HFF-Myc (cell line): ENCODE measurements around the gene KLF11.

Experiments
- DNase-seq: peaks from one replicate; pipeline ENCODE4 v3.0.0-alpha.2; 2011; ENCODE audit warnings: low read depth; ENCODE audit errors: extremely low read depth
- H3K4me3 ChIP-seq: replicated peaks from 2 replicates; pipeline ENCODE4 v1.5.1; 2011; ENCODE audit warnings: low read depth, mild to moderate bottlenecking, control low read depth, low read length
- TF ChIP-seq, protein P1 (sequence below): IDR thresholded peaks from 2 replicates; pipeline ENCODE4 v1.5.1; 2012; ENCODE audit warnings: mild to moderate bottlenecking, low read depth, low read length, control low read depth; ENCODE audit errors: missing control alignments

The KLF11 gene

DNA sequence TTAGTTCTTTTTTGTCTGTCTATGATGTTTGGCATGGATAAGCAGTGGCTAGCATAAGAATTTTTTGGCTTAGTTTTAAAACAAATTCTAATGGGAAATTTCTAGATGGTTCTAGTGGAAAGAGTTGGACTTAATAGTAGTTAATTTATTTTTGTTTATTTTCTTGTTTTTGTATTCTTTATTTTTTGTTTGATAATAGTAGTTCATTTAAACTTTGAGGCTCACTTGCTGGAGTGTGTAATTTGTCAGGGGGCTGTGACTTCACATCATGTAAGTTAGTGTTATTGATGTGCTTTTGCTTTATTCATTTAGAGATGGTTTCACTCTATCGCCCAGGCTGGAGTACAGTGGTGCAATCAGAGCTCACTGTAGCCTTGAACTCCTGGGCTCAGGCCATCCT, 43.7 kb upstream of the KLF11 start:
- TF ChIP-seq, protein P1, sequence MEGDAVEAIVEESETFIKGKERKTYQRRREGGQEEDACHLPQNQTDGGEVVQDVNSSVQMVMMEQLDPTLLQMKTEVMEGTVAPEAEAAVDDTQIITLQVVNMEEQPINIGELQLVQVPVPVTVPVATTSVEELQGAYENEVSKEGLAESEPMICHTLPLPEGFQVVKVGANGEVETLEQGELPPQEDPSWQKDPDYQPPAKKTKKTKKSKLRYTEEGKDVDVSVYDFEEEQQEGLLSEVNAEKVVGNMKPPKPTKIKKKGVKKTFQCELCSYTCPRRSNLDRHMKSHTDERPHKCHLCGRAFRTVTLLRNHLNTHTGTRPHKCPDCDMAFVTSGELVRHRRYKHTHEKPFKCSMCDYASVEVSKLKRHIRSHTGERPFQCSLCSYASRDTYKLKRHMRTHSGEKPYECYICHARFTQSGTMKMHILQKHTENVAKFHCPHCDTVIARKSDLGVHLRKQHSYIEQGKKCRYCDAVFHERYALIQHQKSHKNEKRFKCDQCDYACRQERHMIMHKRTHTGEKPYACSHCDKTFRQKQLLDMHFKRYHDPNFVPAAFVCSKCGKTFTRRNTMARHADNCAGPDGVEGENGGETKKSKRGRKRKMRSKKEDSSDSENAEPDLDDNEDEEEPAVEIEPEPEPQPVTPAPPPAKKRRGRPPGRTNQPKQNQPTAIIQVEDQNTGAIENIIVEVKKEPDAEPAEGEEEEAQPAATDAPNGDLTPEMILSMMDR = no peak
- DNase-seq = no peak
- H3K4me3 ChIP-seq = no peak overlapping the region

DNA sequence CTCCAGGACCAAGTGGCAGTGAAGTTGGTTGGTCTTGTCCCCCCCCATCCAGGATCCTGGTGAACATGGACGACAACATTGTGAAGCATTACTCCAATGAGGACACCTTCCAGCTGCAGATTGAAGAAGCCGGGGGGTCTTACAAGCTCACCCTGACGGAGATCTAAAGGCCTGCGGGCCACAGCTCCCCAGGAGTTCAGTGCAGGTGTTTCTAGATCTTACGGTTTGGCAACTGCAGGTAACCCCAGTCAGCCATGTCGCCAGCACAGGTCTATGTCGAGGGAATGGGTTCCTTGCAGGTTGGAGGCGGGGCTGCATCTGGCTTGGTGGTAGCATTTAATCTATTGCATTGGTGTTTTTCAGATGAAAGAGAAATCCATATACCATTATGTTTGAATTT, 42.8 kb upstream of the KLF11 start:
- no peak overlapping the region for H3K4me3 ChIP-seq
- no peak for DNase-seq
- TF ChIP-seq, protein P1 = no peak

DNA sequence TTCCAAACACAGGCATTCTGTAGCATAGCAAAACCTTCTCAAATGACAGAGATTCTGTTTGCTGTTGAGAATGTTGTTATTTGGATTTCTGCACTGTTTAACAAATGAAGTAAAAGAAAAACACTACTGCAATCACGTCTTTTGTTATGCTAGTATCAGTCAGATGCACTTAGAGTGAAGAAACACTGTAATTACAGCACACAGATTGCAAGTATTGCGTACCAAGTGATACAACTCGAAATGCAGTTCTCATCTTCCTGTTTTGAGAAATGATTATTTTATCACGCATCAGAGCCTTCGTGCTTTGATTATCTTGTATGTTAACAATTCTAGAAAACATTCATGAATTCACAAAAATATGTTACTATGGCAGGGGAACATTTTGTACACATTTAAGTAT, 41.8 kb upstream of the KLF11 start:
- TF ChIP-seq, protein P1 = no peak
- H3K4me3 ChIP-seq = no peak overlapping the region
- DNase-seq = no peak

DNA sequence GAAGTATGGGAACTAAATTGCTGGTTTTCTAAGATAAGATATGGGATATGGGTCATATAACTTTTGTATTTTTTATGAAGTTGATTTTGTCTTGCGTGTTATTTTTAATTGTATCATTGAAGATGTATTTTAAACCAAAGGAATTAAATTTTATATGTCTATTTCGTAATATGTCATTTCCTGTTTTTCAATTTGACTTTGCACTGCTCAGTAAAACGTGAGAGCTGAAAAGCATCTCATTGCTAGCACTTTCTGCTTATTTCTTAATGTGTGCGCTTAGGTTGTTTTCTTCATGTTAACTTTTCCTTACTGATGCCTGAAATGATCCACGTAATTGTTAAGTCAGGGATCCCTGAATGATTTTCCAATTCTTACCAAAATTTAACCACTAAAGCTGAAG, 41.2 kb upstream of the KLF11 start:
- DNase-seq = no peak
- no peak overlapping the region for H3K4me3 ChIP-seq
- TF ChIP-seq, protein P1 = no peak

DNA sequence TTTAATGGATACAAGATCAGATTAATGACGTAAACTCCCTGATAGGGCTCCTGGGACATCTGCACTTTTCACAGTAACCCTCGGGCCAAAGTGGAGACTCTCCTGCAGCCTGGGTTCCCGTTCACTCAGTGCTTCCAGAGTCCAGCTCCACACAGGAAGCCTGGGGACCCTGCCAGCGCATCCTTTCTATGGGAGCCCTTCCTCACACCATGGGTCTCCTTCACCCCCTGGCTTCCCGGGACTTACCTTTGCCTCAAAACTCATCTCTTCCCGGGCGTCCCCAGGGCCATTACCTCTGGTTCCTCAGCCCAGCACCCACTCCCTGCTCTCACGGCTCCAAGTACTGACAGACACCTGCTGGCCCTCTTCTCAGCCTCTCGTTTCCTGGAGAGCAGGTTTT, 40.7 kb upstream of the KLF11 start:
- TF ChIP-seq, protein P1 = no peak
- no peak overlapping the region for H3K4me3 ChIP-seq
- DNase-seq = no peak

DNA sequence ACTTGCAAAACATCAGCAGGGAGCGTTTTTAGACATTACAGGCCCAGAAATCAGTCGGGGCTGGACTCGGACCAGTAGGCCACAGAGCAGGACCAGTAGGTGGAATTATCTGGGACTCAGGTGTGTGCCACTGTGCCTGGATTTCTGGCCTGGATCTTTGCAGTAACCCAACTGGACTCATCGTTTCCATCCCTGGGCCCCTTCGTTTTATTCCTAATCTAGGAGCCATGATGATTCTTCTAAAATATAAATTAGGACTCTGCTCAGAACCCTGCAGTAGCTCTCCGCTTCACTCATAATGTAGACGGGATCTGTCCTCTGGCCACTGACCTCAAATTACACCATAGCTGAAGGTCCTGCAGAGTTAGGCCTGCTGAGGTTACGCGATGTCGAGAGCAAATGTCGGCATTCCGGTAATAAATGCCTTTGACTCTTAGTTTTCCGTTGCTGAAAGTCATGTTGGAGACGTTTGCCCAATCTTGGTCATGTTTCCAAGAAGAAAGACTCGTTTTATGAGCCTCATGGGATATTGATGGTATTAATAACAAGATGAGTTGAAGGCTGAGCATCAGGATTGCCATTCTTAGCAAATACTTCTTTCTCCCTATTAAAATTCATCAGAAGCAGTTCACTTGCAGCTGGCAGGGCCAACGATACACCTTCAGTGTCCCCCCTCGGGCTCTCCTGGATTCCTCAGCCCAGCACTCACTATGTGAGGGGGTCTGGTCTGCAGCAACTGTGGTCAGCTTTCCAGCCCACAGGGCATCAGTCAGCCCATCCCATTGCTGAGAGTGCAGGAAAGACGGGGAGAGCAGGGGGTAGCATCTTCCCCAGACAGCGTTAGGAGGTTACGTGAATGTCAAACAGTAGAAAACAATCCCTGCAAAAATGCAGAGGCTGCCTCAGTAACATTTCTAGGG, 39.9 kb upstream of the KLF11 start:
- TF ChIP-seq, protein P1 = no peak
- H3K4me3 ChIP-seq = no peak overlapping the region
- DNase-seq = no peak
